ENCODE data around the gene PRMT2.
"Not testable (repeated sequence)": the region's sequence is repeated elsewhere in the genome, so short reads cannot be mapped to it uniquely, and the experiment has no call there.

The PRMT2 gene

DNA sequence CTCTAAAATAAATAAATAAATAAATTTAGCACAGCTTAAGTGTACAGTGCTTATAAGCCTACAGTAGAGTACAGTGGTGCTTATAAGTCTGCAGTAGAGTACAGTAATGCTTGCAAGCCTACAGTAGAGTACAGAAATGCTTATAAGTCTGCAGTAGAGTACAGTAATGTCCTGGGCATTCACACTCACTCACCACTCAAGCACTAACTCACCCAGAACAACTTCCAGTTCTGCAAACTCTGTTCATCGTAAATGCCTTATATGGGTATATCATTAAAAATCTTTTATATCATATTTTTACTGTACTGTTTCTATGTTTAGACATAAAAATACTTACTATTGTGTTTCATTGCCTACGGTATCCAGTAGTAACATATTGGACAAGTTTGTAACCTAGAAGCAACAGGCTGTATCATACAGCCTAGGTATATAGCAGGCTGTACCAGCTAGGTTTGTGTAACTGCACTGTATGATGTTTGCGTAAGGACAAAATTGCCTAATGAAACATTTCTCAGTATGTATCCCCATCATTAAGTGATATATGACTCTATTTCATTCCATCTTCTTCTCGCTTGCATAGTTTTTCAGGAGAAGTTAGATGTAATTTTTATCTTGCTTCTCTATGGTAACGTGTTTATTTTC is 16.6 kb upstream of the PRMT2 start:
- DNase-seq: no peak

DNA sequence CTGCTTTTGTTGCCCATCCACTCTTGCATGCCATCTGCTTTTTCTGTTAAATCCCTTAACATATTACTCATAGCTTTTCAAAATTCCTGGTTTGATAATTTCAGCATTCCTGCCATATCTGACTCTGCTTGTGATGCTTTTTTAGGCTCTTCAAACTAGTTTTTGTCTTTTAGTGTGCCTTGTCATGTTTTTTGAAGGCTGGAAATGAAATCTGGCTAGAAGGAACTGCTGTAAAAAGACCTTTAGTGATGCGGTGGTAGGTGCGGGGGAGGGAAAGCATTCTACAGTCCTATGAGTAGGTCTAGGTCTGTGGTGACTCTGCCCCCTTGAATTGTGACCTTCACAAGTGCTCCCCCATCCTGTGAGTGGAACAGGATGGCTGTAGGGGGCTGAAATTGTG is 15.6 kb upstream of the PRMT2 start:
- DNase-seq: no peak

DNA sequence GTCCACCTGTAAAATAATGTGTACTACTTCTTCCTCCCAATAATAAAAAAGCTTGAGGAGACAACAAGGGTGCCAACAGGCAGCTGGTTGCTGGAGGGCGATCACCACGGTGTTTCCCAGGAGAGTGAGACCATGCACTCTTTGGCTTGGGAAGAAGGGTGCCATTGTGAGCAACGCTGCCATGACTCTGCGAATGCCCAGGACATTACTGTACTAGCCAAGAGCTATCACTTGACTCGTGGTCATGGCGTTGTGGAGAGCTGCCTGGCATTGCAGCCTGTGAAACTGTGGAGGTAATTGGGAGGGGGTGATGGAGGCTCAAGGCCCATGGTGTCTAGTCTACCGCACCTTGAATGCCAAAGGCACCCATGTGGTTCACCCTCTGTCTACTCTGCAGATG is 14.6 kb upstream of the PRMT2 start:
- DNase-seq: no peak

DNA sequence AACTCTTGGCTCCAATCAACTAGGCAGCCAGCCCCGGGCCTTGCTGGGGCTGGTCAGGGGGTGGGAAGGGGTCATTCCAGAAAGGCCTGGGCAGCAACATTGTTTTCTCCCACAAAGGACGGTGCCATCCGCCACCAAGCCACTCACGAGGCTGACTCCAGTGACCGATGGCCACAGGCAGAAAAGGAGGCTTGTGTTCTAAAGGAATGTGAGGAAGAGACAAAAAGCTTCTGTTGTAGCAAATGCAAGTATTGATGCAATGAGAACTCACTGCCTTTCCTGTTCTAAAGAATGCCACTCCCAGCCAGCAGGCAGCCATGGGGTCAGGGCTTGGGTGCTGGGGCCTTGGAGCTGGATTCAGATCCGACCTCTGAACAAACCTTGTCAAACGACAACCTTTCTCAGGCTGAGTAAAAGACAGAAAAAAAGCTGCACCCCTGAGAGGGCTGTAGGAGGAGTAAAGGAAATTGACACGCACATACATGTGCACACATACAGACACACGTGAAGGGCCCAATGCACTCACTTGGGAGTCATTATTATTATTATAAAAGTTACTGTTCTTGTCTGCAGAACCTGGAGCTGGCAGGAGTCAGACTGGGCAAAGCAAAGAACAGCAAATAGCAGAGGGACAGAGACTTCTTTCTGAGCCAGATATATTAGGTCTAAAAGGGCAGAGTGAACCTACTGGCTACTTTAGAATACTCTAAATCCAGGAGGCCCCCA is 13.9 kb upstream of the PRMT2 start:
- DNase-seq: no peak

DNA sequence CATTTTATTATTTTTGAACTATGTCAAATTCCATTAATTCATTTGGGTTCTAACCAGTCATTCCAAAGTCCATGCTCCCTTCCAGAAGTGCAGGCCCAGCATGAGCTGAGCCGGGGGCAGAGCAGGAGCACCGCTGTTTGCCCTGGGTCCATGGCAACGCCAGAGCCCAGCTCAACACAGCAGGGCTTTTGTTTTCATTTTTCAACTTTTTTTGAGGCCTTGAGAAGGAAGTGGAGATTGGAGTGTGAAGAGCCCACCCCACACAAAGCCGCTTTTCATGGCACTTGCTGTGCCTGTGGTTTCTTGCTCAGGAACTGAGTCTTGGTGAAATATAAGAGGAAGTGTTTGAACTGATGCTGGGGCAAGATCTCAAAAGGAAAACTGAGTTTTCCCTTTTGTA is 13.2 kb upstream of the PRMT2 start:
- no peak for DNase-seq

DNA sequence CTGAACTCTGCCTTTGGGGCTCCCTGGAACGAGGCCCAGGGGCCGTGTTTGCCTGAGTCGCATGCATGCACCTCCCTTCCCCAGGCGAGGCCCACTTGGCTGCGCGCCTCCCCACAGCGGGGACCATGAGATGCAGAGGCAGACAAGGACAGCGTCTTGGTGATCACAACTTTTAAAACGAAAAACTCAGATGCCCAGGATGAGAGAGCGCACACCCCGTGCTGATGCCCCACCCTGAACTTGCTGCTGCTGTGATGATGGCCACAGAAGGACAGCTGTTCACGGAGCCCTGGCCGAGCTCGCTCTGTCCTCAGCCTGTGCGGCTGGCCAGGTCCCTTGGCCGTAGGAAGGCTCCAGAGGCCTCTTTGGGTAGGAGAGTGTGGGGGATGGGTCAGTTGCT is 11.4 kb upstream of the PRMT2 start:
- no peak for DNase-seq

DNA sequence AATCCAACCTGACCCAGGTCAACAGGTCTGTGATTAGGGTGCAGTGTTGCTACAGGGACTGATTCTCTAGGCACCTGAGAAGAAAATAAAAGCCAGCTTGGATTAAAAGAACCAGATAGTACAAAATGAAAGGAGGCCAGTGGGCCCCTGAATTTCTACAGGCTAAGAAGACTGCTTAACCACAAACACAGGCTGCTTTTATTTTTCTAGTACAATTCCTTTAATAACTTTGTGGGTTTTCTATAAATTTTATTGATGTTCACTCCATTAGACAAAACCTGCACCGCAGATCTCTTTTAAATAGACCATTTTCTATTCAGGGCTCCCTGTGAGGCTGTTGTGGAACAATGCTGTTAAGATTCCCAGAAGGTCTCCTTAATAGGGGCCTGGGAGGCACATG is 9.7 kb upstream of the PRMT2 start:
- no peak for DNase-seq

DNA sequence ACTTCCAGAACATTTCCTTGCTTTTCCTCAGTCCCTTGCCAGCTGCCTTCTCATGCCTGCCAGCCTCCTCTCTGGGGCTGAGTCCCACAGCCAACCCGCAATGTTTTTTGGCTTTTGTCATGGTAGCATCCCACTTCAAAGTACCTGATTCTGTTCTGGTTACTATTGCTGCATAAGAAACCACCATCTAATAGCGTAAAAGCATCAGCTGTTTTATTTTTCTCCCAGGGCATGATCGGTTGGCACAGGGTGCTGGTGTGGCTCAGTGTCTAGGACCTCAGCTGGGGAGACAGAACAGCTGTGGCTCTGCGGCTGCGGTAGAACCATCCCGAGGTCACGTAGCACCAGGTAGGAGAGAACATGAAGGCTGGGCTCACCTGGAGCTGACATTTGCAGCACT is 8.9 kb upstream of the PRMT2 start:
- no peak for DNase-seq

DNA sequence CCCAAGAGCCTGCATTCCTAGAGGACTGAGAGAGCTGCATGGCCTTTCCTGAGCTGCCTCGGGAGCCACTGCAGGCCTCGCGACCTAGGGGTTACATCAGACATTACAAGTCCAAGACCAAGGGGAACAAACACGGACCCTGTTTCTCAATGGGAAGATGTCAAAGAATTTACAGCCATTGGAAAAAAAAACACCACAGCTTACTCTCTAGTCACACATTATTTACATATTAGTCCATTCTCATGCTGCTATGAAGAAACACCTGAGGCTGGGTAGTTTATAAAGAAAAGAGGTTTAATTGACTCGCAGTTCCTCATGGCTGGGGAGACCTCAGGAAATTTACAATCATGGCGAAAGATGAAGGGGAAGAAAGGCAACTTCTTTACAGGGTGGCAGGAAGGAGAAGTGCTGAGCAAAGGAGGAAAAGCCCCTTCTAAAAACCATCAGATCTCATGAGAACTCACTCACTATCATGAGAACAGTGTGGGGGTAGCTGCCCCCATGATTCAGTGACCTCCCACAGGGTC is 8.4 kb upstream of the PRMT2 start:
- no peak for DNase-seq

DNA sequence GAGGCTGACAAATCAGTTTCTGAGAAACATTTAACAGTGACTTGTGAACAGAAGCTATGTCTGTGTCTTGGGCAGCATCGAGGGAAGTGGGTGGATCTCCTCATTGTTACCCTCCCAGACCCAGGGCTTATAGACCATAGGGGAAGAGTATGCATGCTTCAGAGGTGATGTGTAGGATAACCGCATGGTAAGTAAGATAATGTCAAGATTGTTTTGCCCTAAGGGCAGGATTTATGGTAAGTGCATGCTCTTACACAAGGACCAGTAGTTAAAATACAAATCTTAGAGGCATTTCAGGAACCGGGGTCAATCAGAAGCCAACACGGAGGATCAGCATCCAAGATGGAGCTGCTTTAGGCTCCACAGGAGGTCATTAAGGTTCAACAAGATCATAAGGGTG is 7.7 kb upstream of the PRMT2 start:
- no peak for DNase-seq

DNA sequence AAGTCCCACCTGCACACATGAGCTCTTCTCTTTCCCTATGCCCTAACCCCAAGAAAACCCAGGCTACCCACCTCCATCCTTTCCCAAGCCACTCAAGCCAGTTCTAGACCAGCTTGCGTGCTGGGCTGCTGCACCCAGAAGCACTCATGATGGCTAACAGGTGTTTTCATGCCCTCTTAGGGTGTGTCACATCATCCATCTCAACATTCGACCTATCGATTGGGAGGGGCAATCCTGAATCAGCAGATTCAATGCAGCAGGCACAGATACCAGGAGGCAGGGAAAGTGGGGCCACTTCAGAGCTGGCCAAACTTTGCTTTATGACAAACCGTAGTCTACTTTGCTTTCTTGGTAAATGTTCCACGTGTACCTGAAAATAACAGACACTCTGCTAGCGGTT is 6.6 kb upstream of the PRMT2 start:
- no peak for DNase-seq

DNA sequence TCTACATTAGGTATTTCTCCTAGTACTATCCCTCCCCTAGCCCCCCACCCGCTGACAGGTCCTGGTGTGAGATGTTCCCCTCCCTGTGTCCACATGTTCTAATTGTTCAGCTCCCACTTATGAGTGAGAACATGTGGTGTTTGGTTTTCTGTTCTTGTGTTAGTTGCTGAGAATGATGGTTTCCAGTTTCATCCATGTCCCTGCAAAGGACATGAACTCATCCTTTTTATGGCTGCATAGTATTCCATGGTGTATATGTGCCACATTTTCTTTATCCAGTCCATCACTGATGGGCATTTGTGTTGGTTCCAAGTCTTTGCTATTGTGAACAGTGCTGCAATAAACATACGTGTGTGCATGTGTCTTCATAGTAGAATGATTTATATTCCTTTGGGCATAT is 4.6 kb upstream of the PRMT2 start:
- DNase-seq: not testable (repeated sequence)

DNA sequence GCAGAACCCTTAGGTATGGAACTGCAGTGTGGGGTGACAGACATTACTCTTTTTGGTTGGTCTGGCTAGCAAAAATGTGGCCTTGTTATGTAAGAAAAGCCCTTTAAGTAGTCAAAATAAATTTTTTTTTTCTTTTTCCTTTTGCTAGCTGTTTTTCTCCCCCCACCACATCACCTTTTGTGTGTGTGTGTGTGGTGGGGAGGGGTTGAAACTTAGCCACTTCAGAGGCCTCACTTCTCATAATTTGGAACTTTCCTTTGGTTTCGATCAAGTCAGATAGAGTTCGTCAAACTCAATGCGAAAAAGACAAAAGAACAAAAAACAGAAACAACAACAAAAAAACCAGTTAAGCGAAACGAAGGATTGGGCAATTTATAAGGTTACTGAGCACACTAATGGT is 1.9 kb upstream of the PRMT2 start:
- DNase-seq: no peak

DNA sequence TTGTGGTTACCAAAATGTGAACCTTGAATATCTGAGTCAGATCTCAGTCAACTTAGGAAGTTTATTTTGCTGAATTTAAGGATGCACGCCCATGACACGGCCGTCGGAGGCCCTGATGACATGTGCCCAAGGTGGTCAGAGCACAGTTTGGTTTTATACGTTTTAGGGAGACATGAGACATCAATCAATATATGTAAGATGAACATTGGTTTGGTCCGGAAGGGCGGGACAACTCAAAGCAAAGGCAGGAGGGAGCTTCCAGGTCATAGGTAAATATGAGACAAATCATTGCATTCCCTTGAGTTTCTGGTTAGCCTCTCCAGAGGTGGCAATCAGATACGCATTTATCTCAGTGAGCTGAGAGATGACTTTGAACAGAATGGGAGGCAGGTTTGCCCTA is 1.0 kb upstream of the PRMT2 start:
- DNase-seq: no peak

DNA sequence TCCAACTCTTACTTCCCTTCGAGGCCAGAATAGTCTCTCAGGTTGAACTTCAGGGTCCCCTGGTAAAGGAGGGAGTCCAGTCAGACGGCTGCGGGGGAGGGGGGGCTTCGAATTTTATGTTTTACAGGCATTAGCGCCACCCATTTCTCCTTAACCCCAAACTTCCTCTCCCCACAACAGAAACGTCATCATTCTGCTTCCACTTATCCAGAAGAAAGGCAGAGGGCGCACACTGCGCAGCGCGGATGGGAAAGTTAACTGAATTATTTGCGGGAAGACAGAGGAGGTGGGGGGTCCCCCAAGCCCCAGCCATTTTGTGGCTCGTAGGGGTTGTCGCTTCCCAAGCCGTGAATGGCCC is 529 bp upstream of the PRMT2 start:
- DNase-seq: no peak

DNA sequence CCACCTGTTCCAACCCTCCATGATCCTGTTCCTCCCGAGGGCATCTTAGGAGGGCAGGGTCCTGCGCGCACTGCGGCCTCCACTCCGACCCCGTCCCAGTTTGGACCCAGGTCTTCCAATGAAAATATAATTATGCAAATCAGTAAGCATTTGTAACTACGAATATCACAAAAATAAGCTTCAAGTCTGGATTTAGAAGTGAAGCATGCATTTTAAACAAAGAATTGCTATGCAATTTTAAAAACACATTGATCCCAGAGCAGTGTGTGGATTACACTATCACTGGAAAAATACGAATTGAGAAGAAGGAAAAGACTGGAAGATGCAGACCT is 673 bp downstream of the PRMT2 start:
- DNase-seq: no peak

DNA sequence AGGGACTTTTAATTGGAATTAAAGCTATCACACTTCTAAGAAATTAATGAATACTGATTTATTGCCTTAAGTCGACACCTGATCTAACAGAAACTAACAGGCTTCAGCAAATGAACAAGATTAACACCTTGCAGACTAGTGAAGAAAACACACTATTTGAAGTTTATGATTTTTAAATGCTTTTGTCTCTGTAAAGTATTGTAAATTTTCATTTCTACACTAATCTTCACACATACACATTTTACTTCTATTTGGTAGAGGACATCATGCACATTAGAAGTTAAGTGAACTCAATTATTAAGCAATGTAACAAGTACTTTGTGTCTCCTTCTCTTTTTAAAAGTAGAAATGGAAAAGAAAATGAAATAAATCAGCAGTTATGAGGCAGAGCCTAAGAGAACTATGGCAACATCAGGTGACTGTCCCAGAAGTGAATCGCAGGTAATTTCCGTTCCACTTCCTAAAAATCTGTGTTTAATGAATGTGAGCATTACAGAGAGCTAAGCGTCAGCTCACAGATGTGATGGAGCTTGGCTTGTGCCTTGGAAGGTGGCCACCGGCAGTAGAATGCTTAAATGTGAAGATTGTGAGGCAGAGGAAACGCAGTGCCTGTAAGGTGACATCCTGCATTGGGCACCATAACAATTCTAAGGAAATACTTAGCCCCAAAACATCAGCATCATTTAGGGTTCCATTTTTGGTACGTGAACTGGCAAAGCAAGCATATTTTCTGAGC is 1.2 kb downstream of the PRMT2 start:
- DNase-seq: no peak

DNA sequence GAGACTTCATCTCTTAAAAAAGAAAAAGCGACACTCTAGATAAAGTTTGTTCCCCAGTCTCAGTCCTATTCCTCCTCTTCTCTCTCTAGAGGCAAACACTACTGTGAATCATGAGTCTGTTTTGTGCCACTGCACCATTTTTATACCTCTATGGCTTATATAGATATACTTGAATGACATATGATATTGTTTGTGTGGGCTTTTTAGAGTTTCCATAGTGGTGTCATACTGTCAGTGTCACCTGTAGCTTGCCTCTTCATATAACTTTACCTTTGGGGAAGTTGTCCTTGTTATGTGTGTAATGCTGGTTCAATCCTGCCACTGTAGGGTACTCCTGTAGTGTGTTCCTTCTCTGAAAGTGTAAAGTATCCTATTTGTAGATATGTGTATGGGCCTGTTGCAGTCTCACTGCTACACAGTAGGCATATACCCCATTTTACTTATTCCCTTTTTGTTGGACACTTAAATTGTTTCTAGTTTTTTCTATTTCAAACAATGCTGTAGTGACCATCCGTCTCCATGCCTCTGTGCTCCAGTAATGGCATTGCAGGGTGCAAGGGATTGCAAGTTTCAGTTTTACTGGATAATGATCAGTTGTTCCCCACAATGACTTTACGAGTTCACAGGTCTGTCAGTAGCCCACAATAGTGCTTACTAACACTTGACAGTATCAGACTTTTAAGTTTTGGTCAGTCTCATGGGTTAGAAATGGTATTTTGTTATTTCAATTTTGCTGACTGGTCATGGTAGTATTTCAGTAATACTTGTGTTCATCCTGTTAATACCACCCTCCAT is 2.7 kb downstream of the PRMT2 start:
- no peak for DNase-seq

DNA sequence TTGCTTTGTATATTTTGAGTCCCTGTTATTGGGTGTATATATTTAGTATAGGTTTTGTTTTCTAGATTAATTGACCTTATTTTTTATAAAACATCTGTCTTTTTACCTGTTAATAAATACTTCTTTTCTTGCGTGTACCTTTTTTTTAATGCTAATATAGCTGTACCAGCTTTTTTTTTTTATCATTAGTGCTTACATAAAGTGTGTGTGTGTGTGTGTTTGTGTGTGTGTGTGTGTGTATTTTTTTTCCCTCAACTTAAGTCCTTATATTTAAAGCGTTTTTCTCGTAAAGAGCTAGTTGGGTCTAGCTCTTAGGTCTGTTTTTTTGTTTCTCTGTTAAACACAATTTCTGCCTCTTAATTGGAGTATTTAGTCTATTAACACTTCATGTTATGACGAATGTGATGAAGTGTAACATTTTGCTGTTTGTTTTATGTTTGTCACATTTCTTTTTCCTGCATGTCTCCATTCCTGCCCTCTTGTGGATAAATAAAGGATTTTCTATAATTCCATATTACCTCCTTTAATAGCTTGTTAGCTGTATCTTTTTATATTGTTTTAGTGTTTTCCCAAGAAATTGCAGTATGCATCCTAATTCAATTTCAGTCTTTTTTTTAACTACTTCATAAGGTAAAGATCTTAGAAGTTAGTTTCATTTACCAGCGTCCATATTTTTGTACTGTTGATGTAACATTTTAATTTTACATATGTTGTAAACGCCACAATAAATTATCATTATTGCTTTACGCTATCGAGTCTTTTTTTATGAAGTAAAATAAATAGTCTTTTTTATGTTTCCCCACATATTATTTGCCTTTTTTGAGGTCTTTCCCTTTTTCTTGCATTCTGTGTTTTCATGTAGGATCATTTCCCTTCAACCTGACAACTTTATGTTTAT is 4.3 kb downstream of the PRMT2 start:
- no peak for DNase-seq

DNA sequence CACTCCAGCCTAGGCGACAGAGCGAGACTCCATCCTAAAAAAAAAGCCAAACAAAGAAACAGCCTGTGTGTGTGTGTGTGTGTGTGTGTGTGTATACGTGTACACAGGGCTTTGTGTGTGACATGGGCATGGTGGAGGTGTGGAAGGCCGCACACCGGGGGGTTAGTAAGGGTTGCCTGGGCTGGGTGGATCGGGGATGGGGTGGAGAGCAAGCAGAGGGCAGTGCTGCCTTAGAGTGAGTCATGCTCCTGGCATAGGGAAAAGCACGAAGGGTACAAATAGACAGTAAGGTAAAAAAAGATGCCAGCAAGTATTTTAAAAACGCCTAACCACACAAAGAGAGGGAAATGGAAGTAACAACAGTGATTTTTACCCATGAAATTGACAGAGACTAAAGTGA is 6.2 kb downstream of the PRMT2 start:
- DNase-seq: no peak

DNA sequence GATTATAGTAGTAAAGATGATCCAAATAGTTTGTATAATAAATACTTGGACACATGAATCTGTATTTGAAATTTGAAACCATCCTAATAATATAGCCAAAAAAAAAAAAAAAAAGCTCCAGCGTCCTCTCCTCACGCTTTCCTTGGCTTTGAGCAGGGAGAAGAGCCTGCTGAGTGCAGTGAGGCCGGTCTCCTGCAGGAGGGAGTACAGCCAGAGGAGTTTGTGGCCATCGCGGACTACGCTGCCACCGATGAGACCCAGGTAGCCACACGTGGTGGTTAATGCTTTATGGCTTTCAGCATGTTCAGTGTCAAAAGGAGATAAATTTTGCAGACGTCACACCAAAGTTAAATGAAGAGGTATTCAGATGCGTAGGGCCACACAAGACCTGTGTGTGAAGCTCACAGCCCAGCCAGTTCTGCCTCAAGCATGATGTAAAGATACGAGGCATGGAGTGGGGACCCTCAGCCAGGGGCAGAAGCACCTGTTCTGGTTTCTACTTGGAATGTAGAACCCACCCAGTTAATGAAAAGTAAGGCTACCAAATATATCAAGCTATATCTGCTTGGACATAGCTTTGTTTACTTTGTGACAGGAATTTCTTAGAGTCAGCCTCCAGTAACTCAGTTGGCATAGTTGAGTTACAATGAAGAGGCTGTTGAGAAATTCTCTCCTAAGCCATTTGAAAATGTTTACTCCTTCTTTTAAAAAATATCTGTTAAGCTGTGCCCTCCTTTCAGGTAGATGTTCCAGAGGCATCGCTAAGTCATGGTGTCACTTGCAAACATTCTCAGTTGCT is 8.1 kb downstream of the PRMT2 start:
- DNase-seq: no peak

DNA sequence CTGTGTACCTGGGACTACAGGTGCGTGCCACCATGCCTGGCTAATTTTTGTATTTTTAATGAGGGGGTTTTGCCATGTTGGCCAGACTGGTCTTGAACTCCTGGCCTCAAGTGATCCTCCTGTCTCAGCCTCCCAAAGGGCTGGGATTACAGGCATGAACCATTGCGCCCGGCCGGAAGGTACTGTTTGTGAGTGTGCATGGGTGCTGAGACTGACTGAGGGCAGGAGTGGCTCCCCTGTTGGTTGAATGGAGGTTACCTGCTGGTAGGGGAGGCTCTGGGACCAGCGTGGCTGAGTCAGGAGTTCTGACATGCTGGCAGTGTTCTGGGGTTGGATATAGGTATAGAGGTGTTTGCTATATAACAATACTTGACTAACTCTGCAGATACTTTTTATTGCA is 10.4 kb downstream of the PRMT2 start:
- DNase-seq: no peak

All from activated CD8-positive, alpha-beta memory T cell treated with anti-CD3 and anti-CD28 coated beads, Interleukin-2, amount 50 U/mL, for 4 hours (primary cell).